Heart left ventricle (tissue), 16 donors: ENCODE measurements around the gene MUC2. TPM values are rescaled to one million over a fixed set of nuclear protein-coding genes. Genes with fewer than 3 reads are reported as not detected.

Source experiments
- ATAC-seq, 4 donors: fragments of 200-7000 bp; cut with Tn5 transposase; one replicate each; pipeline ENCODE4 v1.9.1; 2020 to 2022; ENCODE audit warnings: moderate library complexity in 4 of 4, mild to moderate bottlenecking in 3 of 4, moderate number of reproducible peaks in 1 of 4
- DNase-seq, 5 donors: peaks; one replicate each; pipeline ENCODE4 v3.0.0-alpha.2; 2020
- H3K27ac ChIP-seq, 12 donors: fragments of 200-600 bp; sonication (generic) in 4 of 12; one replicate each; pipeline versions ENCODE4 v1.5.0 to v1.8.0; 2016 to 2022; ENCODE audit warnings: mild to moderate bottlenecking in 2 of 12
- H3K27me3 ChIP-seq, 9 donors: fragments of 200-600 bp; sonication (generic) in 2 of 9; one replicate each; pipeline versions ENCODE4 v1.5.1 to v1.8.0; 2016 to 2022; ENCODE audit warnings: mild to moderate bottlenecking in 3 of 9
- H3K36me3 ChIP-seq, 9 donors: fragments of 200-600 bp; sonication (generic) in 2 of 9; one replicate each; pipeline versions ENCODE4 v1.5.0 to v1.8.0; 2018 to 2022; ENCODE audit warnings: mild to moderate bottlenecking in 2 of 9
- H3K4me1 ChIP-seq, 12 donors: fragments of 200-600 bp; sonication (generic) in 4 of 12; one replicate each; pipeline versions ENCODE4 v1.5.0 to v1.8.0; 2016 to 2022; ENCODE audit warnings: mild to moderate bottlenecking in 3 of 12
- H3K4me3 ChIP-seq, 12 donors: fragments of 200-600 bp; sonication (generic) in 4 of 12; one replicate each; pipeline versions ENCODE4 v1.5.0 to v1.8.0; 2017 to 2022; ENCODE audit warnings: mild to moderate bottlenecking in 9 of 12, moderate library complexity in 4 of 12
- H3K9me3 ChIP-seq, 12 donors: fragments of 200-600 bp; sonication (generic) in 4 of 12; one replicate each; pipeline versions ENCODE4 v1.5.0 to v1.8.0; 2016 to 2022; ENCODE audit warnings: mild to moderate bottlenecking in 1 of 12
- POLR2A ChIP-seq, 2 donors: fragments of 450-650 bp; IDR thresholded peaks; one replicate each; pipeline ENCODE4 v1.6.1; 2017; ENCODE audit warnings: antibody characterized with exemption in 2 of 2, mild to moderate bottlenecking in 2 of 2, moderate library complexity in 2 of 2
- WGBS, 4 donors: extraction: QIAGEN DNeasy Blood & Tissue Kit in 2 of 4; methylation state at CpG; one replicate each; pipeline versions ENCODE4 v1.1.5 to v1.1.7; 2013 to 2018; 5-methylcytosine and 5-hydroxymethylcytosine counted together
- intact Hi-C, 10 donors: fragments of 100-400 bp; cut with DNase I; formaldehyde crosslinking; loops; one replicate each; pipeline versions ENCODE4 v1.11.1 to v1.14.2; 2022
- polyA plus RNA-seq, 2 donors: library from polyadenylated mRNA; stranded (reverse); fragments of 200-250 nt; gene quantifications; one replicate each; pipeline ENCODE4 v1.2.3, GENCODE V29; 2013
- total RNA-seq, 9 donors: library from RNA; depleted of rRNA in 2 of 9; stranded (reverse); fragments of >200 nt in 2 of 9; fragmentation: NEBNext Ultra II Directional in 3 of 9; extraction: Animal tissue kit (Norgen Biotek cat#: 25700) in 3 of 9; gene quantifications; one replicate each; pipeline versions ENCODE4 v1.1.0 to v1.2.4, GENCODE V29; 2016 to 2023
- TF ChIP-seq, protein P1 (sequence below), 12 donors: fragments of 200-600 bp; sonication (generic) in 4 of 12; IDR thresholded peaks; one replicate each; pipeline versions ENCODE4 v1.5.0 to v1.8.0; 2018 to 2022; ENCODE audit warnings: antibody characterized with exemption in 12 of 12, mild to moderate bottlenecking in 5 of 12
- donor health status: ischemic (EF 13 %, LVEDD 7.1; RV severe dilation, severe dysfunction).
- donor health status: healthy with polysubstance abuse.
- donor health status: DM: no; HTN: yes; CAD: no.
- donor health status: DM: no; HTN: no; CAD: no.
- donor health status: ischemic (EF 25% LVEDD 6.9; RV normal size, moderate dysfunction).
- donor health status: ischemic (EF 25% LVEDD 5.7; RV mildly dilated, moderate dysfunction).
- donor health status: healthy.
- donor health status: DM: yes; HTN: yes; CAD: no.
- donor health status: ischemic (EF 35%, LVEDD 5.7; RV mildly dilated, moderate dysfunction).
- donor health status: nonischemic (EF 11% LVEDD 7.7; RV severe dilation, severe dysfunction).
- donor health status: DM: yes; HTN: yes; CAD: no.
- donor health status: PGD.
- donor health status: ischemic (EF 29% LVEDD 5.4; RV normal size, mild dysfunction).
- donor health status: nonischemic (EF 23%, LVEDD 6.1; RV moderate dilation, normal function).

Gene MUC2
- total and polyA plus RNA-seq, 11 donors: 0.01 to 0.07 TPM; not detected in 9

GRCh38 chr11:1100417-1101245 lies 26.0 kb downstream of the MUC2 start:
- H3K4me1 ChIP-seq: no peaks in the 10 kb centered on the region
- no peaks in the 10 kb centered on the region for H3K27me3 ChIP-seq
- WGBS, 4 donors: 91 to 92% (median 92%) methylated on average over 7 to 33 of the region's 33 CpGs
- no peaks in the 10 kb centered on the region for H3K36me3 ChIP-seq
- intact Hi-C loops: no loop called here
- no peaks in the 10 kb centered on the region for H3K9me3 ChIP-seq
- no peak overlapping the region for H3K4me3 ChIP-seq
- DNase-seq (peak in 2 of 5 donors; percentile 10 to 49), ATAC-seq (no peak)
- H3K27ac ChIP-seq: no peak overlapping the region
- TF ChIP-seq, protein P1, sequence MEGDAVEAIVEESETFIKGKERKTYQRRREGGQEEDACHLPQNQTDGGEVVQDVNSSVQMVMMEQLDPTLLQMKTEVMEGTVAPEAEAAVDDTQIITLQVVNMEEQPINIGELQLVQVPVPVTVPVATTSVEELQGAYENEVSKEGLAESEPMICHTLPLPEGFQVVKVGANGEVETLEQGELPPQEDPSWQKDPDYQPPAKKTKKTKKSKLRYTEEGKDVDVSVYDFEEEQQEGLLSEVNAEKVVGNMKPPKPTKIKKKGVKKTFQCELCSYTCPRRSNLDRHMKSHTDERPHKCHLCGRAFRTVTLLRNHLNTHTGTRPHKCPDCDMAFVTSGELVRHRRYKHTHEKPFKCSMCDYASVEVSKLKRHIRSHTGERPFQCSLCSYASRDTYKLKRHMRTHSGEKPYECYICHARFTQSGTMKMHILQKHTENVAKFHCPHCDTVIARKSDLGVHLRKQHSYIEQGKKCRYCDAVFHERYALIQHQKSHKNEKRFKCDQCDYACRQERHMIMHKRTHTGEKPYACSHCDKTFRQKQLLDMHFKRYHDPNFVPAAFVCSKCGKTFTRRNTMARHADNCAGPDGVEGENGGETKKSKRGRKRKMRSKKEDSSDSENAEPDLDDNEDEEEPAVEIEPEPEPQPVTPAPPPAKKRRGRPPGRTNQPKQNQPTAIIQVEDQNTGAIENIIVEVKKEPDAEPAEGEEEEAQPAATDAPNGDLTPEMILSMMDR (IDR thresholded peaks at IDR 0.05): no peak
- no peak for TF ChIP-seq POLR2A (IDR thresholded peaks at IDR 0.05)

- no peak overlapping the region for H3K4me3 ChIP-seq
- H3K27ac ChIP-seq: no peak overlapping the region
- TF ChIP-seq, protein P1 (IDR thresholded peaks at IDR 0.05): no peak
- no peak for TF ChIP-seq POLR2A (IDR thresholded peaks at IDR 0.05)
- no peaks in the 10 kb centered on the region for H3K27me3 ChIP-seq
- ATAC-seq (no peak), DNase-seq (peak in 2 of 5 donors; percentile 16 to 52)
- 85 to 91% (median 90%) methylated on average over 36 to 50 of the region's 50 CpGs for WGBS, 4 donors
- no peaks in the 10 kb centered on the region for H3K9me3 ChIP-seq
- H3K36me3 ChIP-seq: no peaks in the 10 kb centered on the region
- intact Hi-C loops: no loop called here
- H3K4me1 ChIP-seq: no peaks in the 10 kb centered on the region
These were observed 26.8 kb downstream of the MUC2 start for GRCh38 chr11:1101318-1102089.

DNA sequence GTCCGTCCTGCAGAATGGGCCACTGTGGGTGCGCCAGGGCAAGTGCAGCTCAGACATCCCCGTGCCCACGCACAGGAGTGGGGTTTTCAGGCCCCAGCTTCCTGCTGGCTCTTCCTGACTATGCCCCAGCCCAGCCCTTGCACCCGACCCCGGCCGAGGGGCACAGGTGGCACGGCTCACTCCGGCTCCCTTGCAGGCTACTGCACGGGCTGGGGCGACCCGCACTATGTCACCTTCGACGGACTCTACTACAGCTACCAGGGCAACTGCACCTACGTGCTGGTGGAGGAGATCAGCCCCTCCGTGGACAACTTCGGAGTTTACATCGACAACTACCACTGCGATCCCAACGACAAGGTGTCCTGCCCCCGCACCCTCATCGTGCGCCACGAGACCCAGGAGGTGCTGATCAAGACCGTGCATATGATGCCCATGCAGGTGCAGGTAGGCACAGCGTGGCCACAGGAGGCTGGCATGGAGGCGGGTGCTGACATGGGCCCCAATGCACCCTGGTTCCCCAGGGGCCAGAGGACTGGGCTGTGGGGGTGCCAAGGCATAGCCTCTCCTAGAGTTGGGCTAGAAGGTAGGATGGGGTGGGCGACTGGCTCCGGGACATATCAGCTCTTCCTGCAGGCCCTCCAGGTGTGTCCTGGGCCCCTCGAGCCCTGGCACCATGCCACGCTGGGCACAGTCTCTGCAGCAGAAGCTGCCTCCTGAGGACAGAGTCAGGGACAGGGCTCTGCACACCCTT lies 27.7 kb downstream of the MUC2 start:
- Histone ChIP-seq H3K27me3 (peaks cover 0 to 1% (median 0%) of the 10 kb centered on the region in 9 donors), H3K36me3 (no peaks in the 10 kb centered on the region), H3K4me1 (no peaks in the 10 kb centered on the region), H3K4me3 (no peak overlapping the region), H3K27ac (no peak overlapping the region), H3K9me3 (no peaks in the 10 kb centered on the region)
- WGBS, 4 donors: 87 to 93% (median 88%) methylated on average over 17 to 31 of the region's 31 CpGs
- intact Hi-C loops: no loop called here
- ATAC-seq: no peak
- peak in 2 of 5 donors; percentile 12 to 59 for DNase-seq
- TF ChIP-seq, protein P1 (IDR thresholded peaks at IDR 0.05): no peak
- TF ChIP-seq POLR2A (IDR thresholded peaks at IDR 0.05): no peak
